GM19239 (cell line): ENCODE results near the gene PEX11A.

Experiments
- DNase-seq: peaks from one replicate; pipeline ENCODE4 v3.0.0; 2011; ENCODE audit warnings: low spot score; ENCODE audit not compliant: insufficient read length
- FAIRE-seq: peaks from 2 replicates; lab custom pipeline; 2011; peaks lifted over from hg19 to GRCh38; lab: Jason Lieb, UNC

Gene PEX11A

GRCh38 chr15:89679212-89679611 lies 11.3 kb downstream of the PEX11A start, which contains the start of gene PLIN1:
Gene PLIN1, minus strand, starts transcription at chr15:89679367. Its CDS starts 1,878 bp downstream, at chr15:89677489.
- no peak for FAIRE-seq
- DNase-seq: no peak

- FAIRE-seq (no peak), DNase-seq (no peak)
Observed at GRCh38 chr15:89677381-89677780, 13.2 kb downstream of the PEX11A start.

- FAIRE-seq: no peak
Observed at GRCh38 chr15:89675606-89676005, 14.9 kb downstream of the PEX11A start.

GRCh38 chr15:89674526-89674925 lies 16.0 kb downstream of the PEX11A start:
- no peak for DNase-seq
- no peak for FAIRE-seq

More at GRCh38 chr15:89675606-89676005, 14.9 kb downstream of the PEX11A start:
- DNase-seq: no peak

GRCh38 chr15:89673165-89673512 lies 17.4 kb downstream of the PEX11A start:
- DNase-seq (no peak), FAIRE-seq (no peak)

- DNase-seq (no peak), FAIRE-seq (no peak)
Observed at GRCh38 chr15:89672221-89673164, 18.1 kb downstream of the PEX11A start.

GRCh38 chr15:89671687-89672086 lies 18.9 kb downstream of the PEX11A start:
- DNase-seq (no peak), FAIRE-seq (no peak)

- FAIRE-seq: no peak
- no peak for DNase-seq
Observed at GRCh38 chr15:89670971-89671560, 19.5 kb downstream of the PEX11A start.

- FAIRE-seq: no peak
- no peak for DNase-seq
Observed at GRCh38 chr15:89669941-89670340, 20.6 kb downstream of the PEX11A start.

GRCh38 chr15:89669309-89669865 lies 21.2 kb downstream of the PEX11A start:
- FAIRE-seq (no peak), DNase-seq (no peak)

- FAIRE-seq: no peak
- DNase-seq: no peak
Observed at GRCh38 chr15:89668171-89668570, 22.4 kb downstream of the PEX11A start.

GRCh38 chr15:89667706-89667960 lies 22.9 kb downstream of the PEX11A start:
- no peak for DNase-seq
- no peak for FAIRE-seq

- no peak for FAIRE-seq
- DNase-seq: no peak
Observed at GRCh38 chr15:89666858-89667705, 23.5 kb downstream of the PEX11A start.

GRCh38 chr15:89666184-89666857 lies 24.2 kb downstream of the PEX11A start:
- DNase-seq: no peak
- FAIRE-seq: no peak

GRCh38 chr15:89665449-89666181 lies 24.9 kb downstream of the PEX11A start:
- FAIRE-seq: no peak
- DNase-seq: no peak

GRCh38 chr15:89664441-89665350 lies 25.9 kb downstream of the PEX11A start:
- FAIRE-seq (no peak), DNase-seq (no peak)

GRCh38 chr15:89662893-89663626 lies 27.5 kb downstream of the PEX11A start:
- DNase-seq: no peak

GRCh38 chr15:89660556-89660955 lies 30.0 kb downstream of the PEX11A start:
- FAIRE-seq (no peak), DNase-seq (no peak)

More at GRCh38 chr15:89662893-89663626, 27.5 kb downstream of the PEX11A start:
- FAIRE-seq: no peak
